HG02798 (cell line): ENCODE data around the gene MPHOSPH9.

ENCODE experiments used
- ATAC-seq: cut with Tn5 transposase; IDR thresholded peaks from one replicate; pipeline ENCODE4 v1.9.1; 2021; ENCODE audit warnings: mild to moderate bottlenecking; ENCODE audit not compliant: unreplicated experiment, poor library complexity

The MPHOSPH9 gene

DNA sequence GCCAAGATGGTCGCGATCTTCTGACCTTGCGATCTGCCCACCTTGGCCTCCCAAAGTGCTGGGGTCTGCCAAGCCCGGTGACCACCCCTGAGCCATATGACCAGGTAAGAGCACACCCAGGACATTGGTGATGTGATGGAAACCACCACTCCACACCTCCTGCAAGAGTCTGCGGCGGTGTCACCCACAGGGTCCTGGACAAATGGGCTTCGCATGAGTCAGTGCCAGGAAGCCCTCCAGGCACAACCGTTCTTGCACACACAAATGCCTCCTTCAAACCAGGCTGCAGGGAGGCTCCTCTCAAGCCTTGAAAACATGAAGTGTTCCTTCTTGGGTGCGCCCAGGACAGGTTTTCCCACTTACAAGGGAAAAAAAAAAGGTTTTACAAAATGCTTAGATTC is 98.7 kb downstream of the MPHOSPH9 start:
- no peak for ATAC-seq

DNA sequence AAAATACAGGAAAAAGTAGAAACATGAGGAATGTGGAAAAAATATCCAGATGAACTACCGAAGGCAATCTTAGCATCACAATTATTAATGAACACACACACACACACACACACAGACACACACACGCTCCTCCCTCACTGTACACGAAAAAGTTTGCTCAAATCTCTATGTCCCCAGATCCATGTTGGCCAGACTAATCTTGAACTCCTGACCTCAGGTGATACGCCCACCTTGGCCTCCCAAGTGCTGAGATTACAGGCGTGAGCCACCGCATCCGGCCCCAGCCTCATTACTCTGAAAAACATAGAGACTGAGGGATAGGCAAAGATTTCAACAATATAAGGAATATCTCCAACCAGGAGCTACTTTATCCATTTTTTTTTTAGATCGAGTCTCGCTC is 99.2 kb downstream of the MPHOSPH9 start:
- no peak for ATAC-seq

DNA sequence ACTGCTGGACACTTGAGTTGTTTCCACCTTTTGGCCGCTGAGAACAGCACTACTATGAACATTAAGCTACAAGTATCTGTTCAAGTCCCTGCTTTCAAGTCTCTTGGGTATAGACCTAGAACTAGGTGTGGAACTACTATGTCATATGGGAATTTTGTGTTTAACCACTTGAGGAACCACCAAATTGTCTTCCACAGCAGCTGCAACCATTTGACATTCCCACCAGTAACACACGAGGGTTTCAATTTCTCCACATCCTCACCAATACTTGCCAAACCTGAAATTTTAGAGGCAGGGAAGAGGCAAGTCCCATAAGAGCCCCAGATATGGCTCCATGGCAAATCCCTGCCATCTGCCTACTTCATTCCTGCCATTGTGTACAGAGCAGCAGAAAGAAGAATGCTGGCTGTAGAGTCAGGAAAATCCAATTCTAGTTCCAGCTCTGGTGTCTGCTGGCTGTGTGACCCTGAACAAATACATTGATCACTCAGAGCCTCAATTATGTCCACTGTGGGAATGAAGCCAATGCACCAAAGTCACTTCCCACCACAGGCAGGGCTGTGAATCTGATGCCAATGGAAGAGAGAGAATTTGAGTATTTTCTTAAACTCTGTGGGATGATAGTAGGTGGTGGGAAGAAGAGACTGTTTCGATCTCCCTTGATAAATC is 99.9 kb downstream of the MPHOSPH9 start:
- no peak for ATAC-seq

DNA sequence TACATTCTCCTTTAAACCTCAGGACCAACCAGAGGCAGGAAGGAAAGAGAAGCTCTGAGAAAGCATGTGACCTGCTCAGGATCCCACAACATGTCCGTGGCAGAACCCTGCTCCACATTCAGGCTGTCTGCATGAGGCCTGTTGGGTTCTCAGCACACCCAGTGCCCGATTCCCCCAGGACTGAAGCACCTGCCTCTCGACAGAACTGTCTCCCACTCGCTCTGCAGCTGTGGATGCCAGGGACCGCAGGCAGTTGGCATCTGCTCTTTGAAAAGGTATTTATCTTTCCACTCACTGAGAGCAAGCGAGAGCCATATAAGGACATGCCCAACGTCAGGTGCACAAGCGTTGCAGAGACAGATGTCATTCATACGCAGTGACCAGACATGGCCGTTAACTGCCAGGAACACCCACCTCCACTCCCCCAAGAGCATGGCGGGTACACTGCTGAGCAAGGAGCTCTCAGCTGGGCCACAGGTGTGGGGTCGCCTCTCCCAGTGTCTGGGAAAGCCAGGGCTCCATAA is 101.0 kb downstream of the MPHOSPH9 start:
- no peak for ATAC-seq

DNA sequence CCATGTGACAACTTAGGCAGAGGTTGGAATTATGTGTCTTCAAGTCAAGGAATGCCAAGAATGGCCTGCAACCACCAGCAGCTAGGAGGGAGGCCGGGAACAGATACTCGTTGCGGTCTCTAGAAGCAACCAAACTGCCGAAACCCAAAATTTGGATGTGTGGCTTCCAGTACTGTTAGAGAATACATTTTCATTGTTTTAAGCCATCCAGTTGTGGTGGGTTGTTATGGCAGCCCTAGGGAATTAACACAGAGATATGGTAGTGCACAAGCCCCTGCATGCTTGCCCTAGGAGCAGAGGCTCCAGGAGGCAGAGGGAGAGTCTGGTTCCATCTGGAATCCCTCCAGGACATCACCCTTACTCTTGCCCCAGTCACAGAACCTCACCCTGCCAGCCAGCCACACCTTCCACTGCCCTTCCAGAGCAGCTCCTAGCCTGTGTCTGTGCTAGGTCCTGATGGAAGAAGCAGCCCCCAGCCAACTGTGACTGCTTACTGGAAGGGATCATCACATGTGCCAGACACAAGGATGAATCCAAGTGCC is 101.6 kb downstream of the MPHOSPH9 start:
- ATAC-seq = no peak

DNA sequence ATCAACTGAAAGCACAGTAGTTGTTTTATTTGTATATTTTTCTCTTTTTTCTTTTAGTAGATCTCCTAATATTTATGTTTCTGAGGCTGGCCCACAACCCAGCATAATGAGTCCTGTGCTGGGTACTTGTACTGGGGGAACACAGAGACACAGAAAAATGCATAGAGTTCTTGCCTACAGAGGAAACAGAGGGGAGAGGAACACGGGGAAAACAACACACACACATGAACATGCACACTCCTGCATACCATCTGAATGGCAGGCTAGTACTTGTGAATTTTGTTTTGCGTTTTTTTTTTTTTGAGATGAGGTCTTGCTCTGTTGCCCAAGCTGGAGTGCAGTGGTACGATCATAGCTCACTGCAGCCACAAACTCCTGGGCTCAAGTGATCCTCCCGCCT is 103.3 kb downstream of the MPHOSPH9 start:
- no peak for ATAC-seq

DNA sequence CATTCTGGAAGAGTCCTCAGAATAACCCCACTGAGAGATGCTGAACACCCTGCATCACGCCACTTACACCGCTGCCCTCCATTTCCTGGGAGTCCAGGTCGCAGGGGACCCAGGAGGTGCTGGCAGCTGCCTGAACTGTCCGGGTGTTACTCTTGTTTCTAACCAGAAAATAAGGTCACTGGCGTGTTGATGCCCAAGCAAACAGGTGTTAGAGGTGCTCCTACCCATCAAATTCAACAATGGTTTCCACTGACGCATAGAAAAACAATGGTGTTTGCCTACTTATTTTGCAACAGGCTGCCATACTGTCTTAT is 105.8 kb downstream of the MPHOSPH9 start:
- no peak for ATAC-seq

DNA sequence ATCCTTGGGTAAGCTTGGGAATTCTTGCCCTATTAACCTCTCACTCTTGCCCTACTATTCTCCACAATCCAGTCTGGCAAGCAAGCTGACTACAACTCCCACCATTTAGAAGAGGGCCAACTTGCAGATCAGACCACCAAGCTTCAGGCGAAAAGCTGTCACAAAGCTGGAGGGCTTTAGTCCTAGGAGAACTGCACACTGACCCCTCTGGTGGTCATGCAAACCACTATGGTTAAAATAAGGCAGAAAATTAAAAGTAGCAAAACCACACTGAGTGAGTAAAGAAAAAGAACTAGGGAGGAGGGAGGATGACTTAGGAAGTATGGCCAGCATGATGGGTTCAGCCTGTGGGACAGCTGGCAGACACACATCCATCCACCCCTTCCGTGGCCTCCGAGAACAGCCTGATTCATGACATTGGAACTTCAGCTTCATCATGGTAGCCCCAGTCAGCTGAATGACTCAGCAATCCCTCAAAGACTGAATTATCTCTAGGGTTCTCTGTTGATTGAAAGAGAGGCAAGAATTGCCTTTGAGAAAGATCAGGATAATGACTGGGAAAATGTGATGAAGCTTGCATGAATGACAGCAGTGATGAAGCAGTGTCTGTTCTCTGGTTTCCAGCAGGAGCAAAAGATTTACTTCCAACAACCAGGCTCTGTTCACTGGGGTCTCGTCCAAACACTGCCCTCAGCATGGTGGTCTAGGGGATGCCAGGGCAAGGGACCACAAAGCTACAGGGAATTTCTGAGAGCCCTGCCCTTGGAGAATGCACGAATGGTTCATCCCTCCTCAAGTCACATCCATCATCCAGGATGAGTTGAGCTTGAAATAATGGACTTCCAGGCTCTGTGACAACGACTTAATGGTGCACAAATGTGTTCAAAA is 106.4 kb downstream of the MPHOSPH9 start:
- no peak for ATAC-seq

DNA sequence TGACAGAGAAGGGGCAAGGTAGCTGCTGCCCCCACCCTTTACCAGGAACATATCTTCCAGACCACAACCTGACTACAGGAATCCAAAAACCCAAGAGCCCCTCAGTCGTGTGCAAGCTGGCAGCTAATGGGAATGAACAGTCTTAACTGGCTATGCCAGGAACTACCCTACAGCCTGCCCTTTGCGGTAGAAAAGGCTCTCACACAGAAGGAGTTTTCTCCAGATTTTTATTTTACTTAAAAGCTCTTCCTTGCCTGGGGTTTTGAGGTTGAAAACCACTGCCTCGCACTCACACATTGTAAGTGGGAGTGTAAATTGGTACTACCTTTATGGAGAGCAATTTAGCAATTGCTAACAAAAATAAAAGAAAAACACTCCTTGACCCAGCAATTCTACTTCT is 110.3 kb downstream of the MPHOSPH9 start:
- no peak for ATAC-seq

DNA sequence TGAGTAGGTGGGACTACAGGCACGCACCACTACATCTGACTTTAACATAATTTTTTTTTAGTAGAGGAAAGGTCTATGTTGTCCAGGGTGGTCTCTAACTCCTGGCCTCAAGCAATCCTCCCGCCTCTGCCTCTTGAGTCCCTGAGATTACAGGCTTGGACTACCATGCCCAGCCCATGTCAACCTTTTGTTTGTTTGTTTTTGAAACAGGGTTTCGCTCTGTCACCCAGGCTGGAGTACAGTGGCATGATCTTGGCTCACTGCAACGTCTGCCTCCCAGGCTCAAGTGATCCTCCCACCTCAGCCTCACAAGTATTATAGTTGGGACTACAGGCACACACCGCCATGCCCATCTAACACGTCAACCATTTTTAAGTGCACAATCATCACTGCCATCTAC is 111.3 kb downstream of the MPHOSPH9 start:
- no peak for ATAC-seq

DNA sequence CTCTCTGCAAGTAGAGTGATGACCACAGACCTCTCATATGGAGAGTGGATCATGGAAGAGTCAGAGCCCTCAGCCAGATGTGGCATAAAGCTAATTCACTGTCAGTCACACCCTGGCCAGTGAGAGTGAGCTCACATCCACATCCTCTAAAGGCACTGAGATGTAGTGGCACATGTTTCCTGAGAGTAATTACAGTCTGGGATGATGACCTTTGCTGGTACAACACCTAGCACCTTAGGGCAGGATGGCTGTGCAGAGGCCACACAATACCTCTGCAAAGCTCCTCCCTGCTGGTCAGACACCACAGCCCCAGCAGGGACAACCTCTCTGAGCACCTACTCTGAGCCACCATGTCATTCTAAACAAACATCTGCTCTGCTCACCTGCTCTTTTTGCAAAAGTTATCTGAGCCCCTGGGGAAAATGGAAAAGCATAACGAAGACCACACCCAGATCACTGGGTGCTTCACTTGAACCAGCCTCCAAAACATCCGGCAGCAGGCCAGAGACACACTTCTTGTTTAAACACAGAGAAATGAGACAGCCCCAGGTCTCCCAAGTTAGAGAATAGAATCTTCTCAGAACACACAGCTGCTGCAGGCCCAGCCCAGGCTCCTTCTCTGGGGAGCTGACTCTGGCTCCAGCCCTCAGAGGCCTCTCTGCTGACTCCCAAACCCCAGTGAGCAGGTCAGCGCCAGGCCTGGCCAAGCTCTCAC is 112.3 kb downstream of the MPHOSPH9 start:
- no peak for ATAC-seq

DNA sequence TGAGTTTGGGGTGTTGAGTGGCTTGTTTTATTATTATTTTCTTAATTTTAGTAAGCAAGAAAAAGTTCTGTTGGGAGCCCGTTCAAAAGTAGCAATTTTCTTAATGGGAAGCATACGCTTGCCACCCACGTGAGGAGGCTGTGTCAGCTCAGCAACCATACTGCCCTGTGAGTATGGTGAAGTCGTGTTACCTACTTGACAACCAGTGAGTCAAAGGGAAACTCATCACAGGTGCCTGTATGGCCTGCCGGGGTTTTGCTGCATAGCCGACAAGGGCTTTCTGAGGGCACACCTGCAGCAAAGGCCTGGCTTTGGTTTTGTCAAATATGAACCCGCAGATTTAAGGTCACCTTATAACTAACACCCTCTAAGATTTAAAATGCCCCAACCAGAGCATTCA is 113.1 kb downstream of the MPHOSPH9 start:
- peak; percentile 90 for ATAC-seq

DNA sequence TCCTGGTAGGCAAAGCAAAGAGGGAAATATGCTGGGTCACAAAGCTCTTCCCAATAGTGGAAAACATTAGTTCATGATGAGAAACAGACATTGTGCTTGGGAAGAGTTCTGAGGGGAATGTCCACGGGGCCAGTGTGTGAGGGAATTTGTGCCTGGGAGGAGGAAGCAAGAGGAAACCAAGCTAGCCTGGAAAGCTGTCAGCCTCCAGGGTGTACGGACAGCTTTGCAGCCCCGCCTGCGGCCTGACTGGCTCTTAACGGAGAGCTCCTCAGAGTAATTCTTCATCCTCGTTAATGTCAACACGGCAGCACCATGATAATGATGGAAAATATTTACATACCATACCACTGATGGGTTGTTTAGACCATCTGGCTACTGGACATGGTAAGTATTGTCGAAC is 114.4 kb downstream of the MPHOSPH9 start:
- ATAC-seq = no peak

DNA sequence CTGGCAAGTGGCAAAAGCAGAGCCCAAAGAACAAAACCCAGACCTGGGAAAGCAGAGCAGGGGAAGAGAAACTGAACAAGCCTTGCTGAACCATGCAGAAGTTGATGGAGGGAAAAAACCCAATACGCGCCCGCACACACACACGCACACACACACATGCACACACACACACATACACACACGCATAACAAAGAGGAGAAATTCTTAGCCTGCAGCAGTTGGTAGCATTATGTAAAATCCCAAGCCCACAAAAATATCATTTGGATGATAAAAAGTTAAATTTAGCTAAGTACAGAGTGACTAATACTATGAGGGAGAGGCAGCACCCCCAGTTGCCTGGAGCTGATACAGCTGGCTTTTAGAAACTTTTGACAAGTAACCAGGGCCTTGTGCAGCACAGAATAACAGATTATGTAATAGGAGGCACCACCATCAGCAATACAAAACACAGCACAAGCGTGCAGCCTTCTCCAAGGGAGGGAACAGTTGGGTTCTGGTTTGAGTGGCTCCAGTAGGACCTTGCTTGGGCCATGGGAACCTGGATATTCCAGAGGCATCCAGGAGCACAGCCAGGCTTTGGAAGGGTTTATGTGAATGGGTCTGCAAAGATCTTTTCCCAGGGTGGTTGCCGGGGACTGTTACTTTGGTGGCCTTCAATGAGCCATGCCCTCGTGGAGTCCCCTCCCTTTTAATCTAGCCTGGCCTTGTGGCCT is 117.4 kb downstream of the MPHOSPH9 start:
- no peak for ATAC-seq

DNA sequence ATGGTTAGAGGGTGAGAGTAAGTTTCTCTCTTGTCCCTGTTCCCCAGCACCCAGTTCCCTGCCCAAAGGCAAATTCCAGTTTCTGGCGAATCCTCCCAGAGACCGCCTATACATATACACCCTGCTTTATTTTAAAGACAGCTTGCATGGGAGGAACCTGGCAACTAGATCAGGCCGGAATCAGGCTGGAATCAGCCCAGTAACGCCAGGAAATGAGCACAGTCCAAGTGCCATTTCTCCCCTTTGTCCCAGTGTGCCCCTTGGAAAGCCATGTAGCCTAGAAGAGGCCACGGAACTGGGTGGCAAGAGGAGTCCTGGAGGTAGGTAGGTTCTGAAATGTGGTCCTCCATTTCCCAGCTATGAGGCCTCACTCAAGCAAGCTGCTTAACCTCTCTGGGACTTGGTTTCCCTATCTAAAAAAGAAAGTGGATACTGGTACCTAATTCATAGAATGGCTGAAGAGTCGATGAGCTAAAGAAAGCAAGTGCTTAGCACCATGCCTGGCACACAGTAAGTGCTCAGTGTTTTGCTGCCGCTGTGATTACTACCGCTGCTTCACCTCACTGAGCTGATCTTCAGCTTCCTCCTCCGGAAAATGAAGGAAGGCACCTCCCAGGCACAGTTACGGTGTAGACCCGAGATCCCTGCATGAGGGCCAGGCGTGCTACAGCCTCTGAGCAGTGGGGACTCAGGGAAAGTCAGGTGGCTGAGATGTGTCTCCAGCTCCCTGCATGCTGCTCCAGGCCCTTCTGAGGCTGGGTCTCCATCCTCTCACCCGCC is 118.4 kb downstream of the MPHOSPH9 start:
- ATAC-seq = no peak

DNA sequence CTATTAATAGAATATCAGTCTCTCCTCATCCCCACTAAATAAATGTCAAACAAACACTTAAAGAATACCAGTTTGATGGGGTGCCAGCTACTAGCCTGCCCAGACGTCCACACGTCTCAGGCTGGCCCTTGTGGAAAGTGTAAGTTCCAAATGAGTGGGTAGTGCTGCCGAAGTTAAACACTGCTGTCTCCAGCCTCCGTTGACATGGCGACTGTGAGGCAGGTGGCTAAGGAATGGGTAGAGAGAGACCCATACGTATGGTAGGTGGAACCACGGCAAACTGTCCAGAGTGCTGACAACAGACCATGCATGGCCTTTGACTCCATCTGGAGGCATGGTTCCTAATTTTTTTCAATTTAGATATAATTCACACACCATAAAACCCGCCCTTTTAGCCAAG is 119.9 kb downstream of the MPHOSPH9 start:
- ATAC-seq = no peak

DNA sequence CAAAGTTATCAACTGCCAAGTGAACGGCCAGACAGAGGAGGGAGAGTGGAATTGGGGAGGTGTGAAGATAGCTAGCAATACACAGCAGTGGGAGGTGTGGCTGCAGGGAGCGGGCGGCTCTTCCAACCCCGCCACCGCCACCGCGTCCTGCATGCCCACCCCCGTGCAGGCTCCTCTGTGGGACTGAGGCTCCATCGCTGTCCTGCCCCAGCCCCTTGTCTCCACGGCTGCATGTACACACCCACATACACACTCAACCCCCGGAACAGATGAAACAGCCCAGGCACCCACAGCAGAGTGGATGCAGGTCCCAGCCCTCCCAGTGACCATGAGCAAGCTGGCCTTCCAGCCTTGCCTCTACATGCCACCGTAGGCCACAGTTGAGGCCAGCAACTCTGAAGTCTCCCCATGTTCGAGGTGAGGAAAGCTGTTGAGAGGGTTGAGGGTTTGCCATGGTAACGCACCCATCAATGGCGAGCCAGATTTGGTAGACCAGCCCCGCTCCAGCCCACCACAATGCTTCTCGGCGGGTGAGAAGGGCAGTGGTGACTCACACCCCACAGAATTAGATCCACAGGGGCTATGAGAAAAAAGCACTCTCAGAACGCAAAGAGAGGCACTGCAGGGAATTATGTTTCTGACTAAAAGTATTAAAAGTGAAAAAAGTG is 121.3 kb downstream of the MPHOSPH9 start:
- ATAC-seq = no peak

DNA sequence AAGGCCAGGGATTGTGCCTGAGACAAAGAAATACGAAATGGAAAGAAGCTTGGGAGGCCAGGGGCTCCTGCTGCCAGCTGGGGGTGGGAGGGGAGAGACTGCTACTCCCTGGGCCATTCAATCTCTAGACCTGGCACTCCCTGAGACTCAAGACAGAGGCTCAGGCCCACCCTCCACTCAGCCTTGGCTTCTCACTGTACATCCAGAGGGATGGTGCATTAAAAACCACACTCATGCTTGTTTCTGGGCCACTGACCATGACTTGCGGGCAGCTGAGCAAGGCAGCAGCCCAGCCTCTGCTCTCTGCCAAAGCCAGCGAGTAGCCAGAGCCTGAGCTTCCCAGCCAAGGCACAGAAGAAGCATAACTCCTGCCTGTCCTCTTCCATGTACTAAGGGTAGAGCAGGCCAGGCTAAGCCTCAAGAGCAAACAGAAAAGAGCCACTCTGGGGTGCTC is 123.6 kb downstream of the MPHOSPH9 start:
- no peak for ATAC-seq

DNA sequence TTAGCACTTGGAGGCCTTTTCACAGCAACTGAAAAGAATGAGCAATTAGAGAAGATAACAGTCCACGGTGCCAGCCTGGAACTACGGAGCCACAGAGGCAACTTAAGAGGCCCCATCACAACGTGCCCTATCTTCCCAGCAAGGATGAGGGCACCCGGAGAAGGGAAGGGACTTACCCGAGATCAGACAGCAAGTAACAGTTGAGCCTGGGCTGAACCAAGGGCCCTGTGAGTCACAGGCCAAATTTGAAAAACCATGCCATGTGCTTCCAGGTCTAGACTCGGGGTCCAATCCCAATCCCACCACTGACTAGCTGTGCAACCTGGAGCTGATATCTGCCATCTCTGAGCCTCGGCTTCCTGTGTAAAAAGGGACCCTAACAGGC is 124.3 kb downstream of the MPHOSPH9 start:
- ATAC-seq = no peak
